Suprapubic skin (tissue), 3 donors: ENCODE data around the gene NNAT.

Experiments
- EP300 ChIP-seq: sonication (generic); formaldehyde crosslinking; IDR thresholded peaks from one replicate; pipeline ENCODE4 v1.6.1; 2017; ENCODE audit warnings: antibody characterized with exemption
- TF ChIP-seq, protein P1 (sequence below), 2 donors: fragments of 200-600 bp in 1 of 2; fragments of 450-650 bp in 1 of 2; sonication (generic) in 1 of 2; IDR thresholded peaks; one replicate each; pipeline ENCODE4 v1.5.1; 2016 to 2019; ENCODE audit warnings: antibody characterized with exemption in 2 of 2, mild to moderate bottlenecking in 1 of 2, moderate library complexity in 1 of 2

DNA sequence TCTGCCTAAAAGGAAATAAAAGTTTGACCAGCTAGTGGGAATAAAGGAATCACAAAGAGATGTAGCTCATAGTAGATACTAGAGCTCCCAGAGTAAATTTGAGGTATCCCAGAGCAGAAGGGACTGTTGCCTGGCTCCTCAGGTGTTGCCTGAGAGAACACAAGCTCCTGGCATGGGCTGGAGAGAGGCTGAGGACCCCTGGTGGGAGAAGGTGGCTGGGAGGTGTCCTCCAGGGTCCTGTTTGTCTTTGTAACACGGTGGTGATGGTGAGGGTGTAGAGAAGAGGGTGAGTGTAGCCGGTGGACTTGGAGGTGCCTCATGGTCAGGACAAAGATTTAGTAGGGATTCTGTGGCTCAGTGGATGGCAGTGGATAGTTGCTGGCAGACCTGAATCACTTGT is 28.1 kb upstream of the NNAT start:
- TF ChIP-seq, protein P1, sequence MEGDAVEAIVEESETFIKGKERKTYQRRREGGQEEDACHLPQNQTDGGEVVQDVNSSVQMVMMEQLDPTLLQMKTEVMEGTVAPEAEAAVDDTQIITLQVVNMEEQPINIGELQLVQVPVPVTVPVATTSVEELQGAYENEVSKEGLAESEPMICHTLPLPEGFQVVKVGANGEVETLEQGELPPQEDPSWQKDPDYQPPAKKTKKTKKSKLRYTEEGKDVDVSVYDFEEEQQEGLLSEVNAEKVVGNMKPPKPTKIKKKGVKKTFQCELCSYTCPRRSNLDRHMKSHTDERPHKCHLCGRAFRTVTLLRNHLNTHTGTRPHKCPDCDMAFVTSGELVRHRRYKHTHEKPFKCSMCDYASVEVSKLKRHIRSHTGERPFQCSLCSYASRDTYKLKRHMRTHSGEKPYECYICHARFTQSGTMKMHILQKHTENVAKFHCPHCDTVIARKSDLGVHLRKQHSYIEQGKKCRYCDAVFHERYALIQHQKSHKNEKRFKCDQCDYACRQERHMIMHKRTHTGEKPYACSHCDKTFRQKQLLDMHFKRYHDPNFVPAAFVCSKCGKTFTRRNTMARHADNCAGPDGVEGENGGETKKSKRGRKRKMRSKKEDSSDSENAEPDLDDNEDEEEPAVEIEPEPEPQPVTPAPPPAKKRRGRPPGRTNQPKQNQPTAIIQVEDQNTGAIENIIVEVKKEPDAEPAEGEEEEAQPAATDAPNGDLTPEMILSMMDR (IDR thresholded peaks at IDR 0.05) = no peak
- no peak for TF ChIP-seq EP300
